OCI-LY7 (cell line): Measurements from ENCODE around the gene SKIDA1.

ENCODE experiments used
- CTCF ChIP-seq: fragments of 200-600 bp; sonication (generic); conservative IDR thresholded peaks from 2 replicates; pipeline ENCODE4 v1.5.1; 2014; ENCODE audit warnings: mild to moderate bottlenecking, antibody characterized with exemption, low read length, moderate library complexity, mixed read lengths
- EZH2phosphoT487 ChIP-seq: fragments of 200-600 bp; sonication (generic); IDR thresholded peaks from 2 replicates; pipeline ENCODE4 v1.6.1; 2018; ENCODE audit warnings: low read depth, borderline replicate concordance, mild to moderate bottlenecking, mixed run types, antibody characterized with exemption, low read length, moderate library complexity, mixed read lengths

- no peak for TF ChIP-seq CTCF
- no peak for TF ChIP-seq EZH2phosphoT487
These were observed 37.1 kb downstream of the SKIDA1 start for GRCh38 chr10:21488246-21488956.
